Activated naive CD4-positive, alpha-beta T cell treated with anti-CD3 and anti-CD28 coated beads for 36 hours (primary cell): Measurements from ENCODE around the gene ITGB4. TPM values are rescaled to one million over a fixed set of nuclear protein-coding genes. Genes with fewer than 3 reads are reported as not detected.
A peak's percentile ranks its signal among the peaks of the same experiment; 100 is the strongest.
"Not testable (repeated sequence)": the region's sequence is repeated elsewhere in the genome, so short reads cannot be mapped to it uniquely, and the experiment has no call there.

Source experiments
- CTCF ChIA-PET: fragments of 350-600 bp; sonication (Branson Sonifier 250); formaldehyde crosslinking; loops from one replicate; lab custom pipeline; 2021; ENCODE audit warnings: antibody characterized with exemption; lab: Charles Lee
- DNase-seq: peaks from one replicate; pipeline ENCODE4 v3.0.0-alpha.2; 2020
- H3K27ac Mint-ChIP-seq: one replicate; pipeline ENCODE4 v1.8.0; 2021; ENCODE audit warnings: mild to moderate bottlenecking, mixed read lengths
- H3K27me3 Mint-ChIP-seq: one replicate; pipeline ENCODE4 v1.8.0; 2021; ENCODE audit warnings: low read depth, mixed read lengths
- H3K36me3 Mint-ChIP-seq: one replicate; pipeline ENCODE4 v1.8.0; 2021; ENCODE audit warnings: low read depth, mixed read lengths
- H3K4me1 Mint-ChIP-seq: one replicate; pipeline ENCODE4 v1.8.0; 2021; ENCODE audit warnings: low read depth, mixed read lengths
- H3K4me3 Mint-ChIP-seq: one replicate; pipeline ENCODE4 v1.8.0; 2021; ENCODE audit warnings: mild to moderate bottlenecking, moderate library complexity, mixed read lengths
- H3K9me3 Mint-ChIP-seq: one replicate; pipeline ENCODE4 v1.8.0; 2021; ENCODE audit warnings: mixed read lengths
- intact Hi-C: fragments of 100-400 bp; cut with micrococcal nuclease; formaldehyde crosslinking; loops from one replicate; pipeline ENCODE4 v1.15.1; 2023
- total RNA-seq, 2 experiments: library from RNA; stranded (reverse); gene quantifications; one replicate each; pipeline ENCODE4 v1.2.3, GENCODE V29; 2021

Gene ITGB4
- total RNA-seq, 2 experiments from 2014 or later = 0.83 to 1.0 TPM

GRCh38 chr17:75756451-75757085, 35.3 kb downstream of the ITGB4 start:
- intact Hi-C loops = loop anchor here (10.0 kb wide), 1 partner anchor 248 kb away; the partner anchor contains the start of gene CDK3
- Mint-ChIP-seq H3K36me3 (peaks cover 1% of the 10 kb centered on the region), H3K9me3 (no peaks in the 10 kb centered on the region), H3K27me3 (no peaks in the 10 kb centered on the region), H3K27ac (no peak overlapping the region), H3K4me3 (no peak overlapping the region), H3K4me1 (peaks cover 7% of the 10 kb centered on the region)
- no peak for DNase-seq
- CTCF ChIA-PET = interaction anchor here (0.8 to 1.5 kb wide), 3 partner anchors 8 to 105 kb away, joined by 3 to 4 read pairs (median 3); no protein-coding TSS in a partner anchor

- H3K4me3 Mint-ChIP-seq = no peak overlapping the region
- peaks cover 1% of the 10 kb centered on the region for H3K36me3 Mint-ChIP-seq
- peaks cover 7% of the 10 kb centered on the region for H3K4me1 Mint-ChIP-seq
- H3K27me3 Mint-ChIP-seq = no peaks in the 10 kb centered on the region
- intact Hi-C loops = loop anchor here (10.0 kb wide), 1 partner anchor 248 kb away; the partner anchor contains the start of gene CDK3
- H3K27ac Mint-ChIP-seq = no peak overlapping the region
- CTCF ChIA-PET = interaction anchor here (3.3 kb wide), 1 partner anchor 8 kb away, joined by 20 read pairs; no protein-coding TSS in a partner anchor
- no peak for DNase-seq
- no peaks in the 10 kb centered on the region for H3K9me3 Mint-ChIP-seq
Measured at GRCh38 chr17:75757086-75757681, 35.9 kb downstream of the ITGB4 start.

GRCh38 chr17:75758131-75758905, 37.1 kb downstream of the ITGB4 start:
- H3K27ac Mint-ChIP-seq = no peak overlapping the region
- H3K36me3 Mint-ChIP-seq = peaks cover 5% of the 10 kb centered on the region
- DNase-seq = no peak
- no peaks in the 10 kb centered on the region for H3K27me3 Mint-ChIP-seq
- no peak overlapping the region for H3K4me3 Mint-ChIP-seq
- CTCF ChIA-PET = interaction anchor here (3.3 kb wide), 1 partner anchor 9 kb away, joined by 20 read pairs; no protein-coding TSS in a partner anchor
- H3K4me1 Mint-ChIP-seq = peaks cover 12% of the 10 kb centered on the region
- H3K9me3 Mint-ChIP-seq = no peaks in the 10 kb centered on the region
- intact Hi-C loops = loop anchor here (10.0 kb wide), 1 partner anchor 246 kb away; the partner anchor contains the start of gene CDK3

- Mint-ChIP-seq H3K4me3 (no peak overlapping the region), H3K9me3 (no peaks in the 10 kb centered on the region), H3K27ac (no peak overlapping the region), H3K27me3 (no peaks in the 10 kb centered on the region), H3K4me1 (peaks cover 15% of the 10 kb centered on the region), H3K36me3 (peaks cover 5% of the 10 kb centered on the region)
- CTCF ChIA-PET = interaction anchor here (0.6 to 3.3 kb wide), 2 partner anchors 10 to 15 kb away, joined by 3 to 20 read pairs; no protein-coding TSS in a partner anchor
- no peak for DNase-seq
- intact Hi-C loops = loop anchor here (10.0 kb wide), 1 partner anchor 245 kb away; the partner anchor contains the start of gene CDK3
Measured at GRCh38 chr17:75759457-75759856, 38.2 kb downstream of the ITGB4 start.

GRCh38 chr17:75759978-75760640, 38.9 kb downstream of the ITGB4 start:
- H3K4me3 Mint-ChIP-seq, DNase-seq, H3K36me3 Mint-ChIP-seq, H3K9me3 Mint-ChIP-seq, H3K27ac Mint-ChIP-seq, H3K27me3 Mint-ChIP-seq: not testable (repeated sequence)
- CTCF ChIA-PET = interaction anchor here (0.6 to 3.3 kb wide), 3 partner anchors 11 to 101 kb away, joined by 3 to 20 read pairs (median 3); no protein-coding TSS in a partner anchor
- intact Hi-C loops = loop anchor here (10.0 kb wide), 1 partner anchor 245 kb away; the partner anchor contains the start of gene CDK3
- H3K4me1 Mint-ChIP-seq = peaks cover 10% of the 10 kb centered on the region

GRCh38 chr17:75762513-75763268, 41.4 kb downstream of the ITGB4 start:
- peak overlapping the region; percentile 51 for H3K4me3 Mint-ChIP-seq
- H3K36me3 Mint-ChIP-seq = peaks cover 5% of the 10 kb centered on the region
- no peak overlapping the region for H3K27ac Mint-ChIP-seq
- H3K4me1 Mint-ChIP-seq = peaks cover 10% of the 10 kb centered on the region
- H3K9me3 Mint-ChIP-seq = no peaks in the 10 kb centered on the region
- CTCF ChIA-PET = interaction anchor here (0.6 to 5.2 kb wide), 9 partner anchors 13 to 130 kb away, joined by 3 to 76 read pairs (median 6); partner anchors contain the start of genes SMIM5 and WBP2
- H3K27me3 Mint-ChIP-seq = no peaks in the 10 kb centered on the region
- no peak for DNase-seq
- intact Hi-C loops = no loop called here

GRCh38 chr17:75763269-75763607, 42.0 kb downstream of the ITGB4 start:
- Mint-ChIP-seq H3K4me1 (peaks cover 10% of the 10 kb centered on the region), H3K27ac (no peak overlapping the region), H3K4me3 (peak overlapping the region; percentile 18), H3K9me3 (no peaks in the 10 kb centered on the region), H3K36me3 (peaks cover 5% of the 10 kb centered on the region), H3K27me3 (no peaks in the 10 kb centered on the region)
- DNase-seq = no peak
- CTCF ChIA-PET = interaction anchor here (1.0 to 5.2 kb wide), 11 partner anchors 10 to 130 kb away, joined by 4 to 76 read pairs (median 8); partner anchors contain the start of genes SMIM5 and UNK
- intact Hi-C loops = no loop called here

- peak overlapping the region; percentile 84 for H3K4me3 Mint-ChIP-seq
- no peaks in the 10 kb centered on the region for H3K27me3 Mint-ChIP-seq
- CTCF ChIA-PET = interaction anchor here (0.6 to 5.2 kb wide), 18 partner anchors 8 to 131 kb away, joined by 3 to 76 read pairs (median 6); partner anchors contain the start of genes SMIM5 and UNK
- H3K4me1 Mint-ChIP-seq = peaks cover 10% of the 10 kb centered on the region
- H3K27ac Mint-ChIP-seq = peak overlapping the region; percentile 41
- DNase-seq = no peak
- intact Hi-C loops = loop anchor here (1.0 to 2.0 kb wide), 2 partner anchors 20 to 63 kb away; partner anchors contain the start of gene UNK
- no peaks in the 10 kb centered on the region for H3K9me3 Mint-ChIP-seq
- peaks cover 5% of the 10 kb centered on the region for H3K36me3 Mint-ChIP-seq
Measured at GRCh38 chr17:75763613-75764416, 42.6 kb downstream of the ITGB4 start.

GRCh38 chr17:75764417-75764710, 43.1 kb downstream of the ITGB4 start:
- CTCF ChIA-PET = interaction anchor here (0.6 to 5.2 kb wide), 19 partner anchors 8 to 131 kb away, joined by 3 to 76 read pairs (median 5); partner anchors contain the start of genes SMIM5, UNK and WBP2
- Mint-ChIP-seq H3K9me3 (no peaks in the 10 kb centered on the region), H3K27ac (peak overlapping the region; percentile 79), H3K4me3 (peak overlapping the region; percentile 84), H3K36me3 (peaks cover 4% of the 10 kb centered on the region), H3K27me3 (no peaks in the 10 kb centered on the region), H3K4me1 (peaks cover 10% of the 10 kb centered on the region)
- intact Hi-C loops = loop anchor here (1.0 to 2.0 kb wide), 2 partner anchors 20 to 62 kb away; partner anchors contain the start of gene UNK
- no peak for DNase-seq

- H3K4me1 Mint-ChIP-seq = peaks cover 10% of the 10 kb centered on the region
- intact Hi-C loops = loop anchor here (1.0 to 2.0 kb wide), 3 partner anchors 19 to 131 kb away; partner anchors contain the start of genes TRIM65 and UNK
- peak within 1 kb of the TSS; percentile 79 for H3K27ac Mint-ChIP-seq
- CTCF ChIA-PET = interaction anchor here (0.6 to 5.2 kb wide), 25 partner anchors 8 to 481 kb away, joined by 3 to 76 read pairs (median 4); partner anchors contain the start of genes SMIM5, TRIM47, UNK and WBP2
- DNase-seq = peak; percentile 82
- no peaks in the 10 kb centered on the region for H3K27me3 Mint-ChIP-seq
- no peaks in the 10 kb centered on the region for H3K9me3 Mint-ChIP-seq
- peaks cover 4% of the 10 kb centered on the region for H3K36me3 Mint-ChIP-seq
- H3K4me3 Mint-ChIP-seq = peak within 1 kb of the TSS; percentile 84
Measured at GRCh38 chr17:75764711-75765421, 43.6 kb downstream of the ITGB4 start, which contains the start of gene GALK1. Gene GALK1, minus strand, starts transcription at chr17:75765192. Its CDS starts 56 bp downstream, at chr17:75765136.
